DMS 273 treated with DMSO at 0.1 percent for 48 hours (cell line): ENCODE data around the gene CDX1.
"Not testable (repeated sequence)": the region's sequence is repeated elsewhere in the genome, so short reads cannot be mapped to it uniquely, and the experiment has no call there.

Experiments used
- DNase-seq: peaks from one replicate; lab custom pipeline; 2025; lab: John Stamatoyannopoulos, UW

CDX1 gene

GRCh38 chr5:150233706-150234105, 67.1 kb downstream of the CDX1 start:
- DNase-seq, result not testable (repeated sequence)
